GM18499 (cell line): ENCODE results near the gene ASTE1.
"Not testable (repeated sequence)": the region's sequence is repeated elsewhere in the genome, so short reads cannot be mapped to it uniquely, and the experiment has no call there.

Experiments used
- ATAC-seq: cut with Tn5 transposase; IDR thresholded peaks from one replicate; pipeline ENCODE4 v1.9.1; 2021; ENCODE audit warnings: moderate number of reproducible peaks; ENCODE audit not compliant: insufficient read depth, unreplicated experiment

Gene ASTE1

GRCh38 chr3:131018970-131019369, 7.7 kb downstream of the ASTE1 start:
- ATAC-seq: no peak

GRCh38 chr3:131009698-131010097, 16.9 kb downstream of the ASTE1 start:
- ATAC-seq: no peak

GRCh38 chr3:131008326-131008725, 18.3 kb downstream of the ASTE1 start:
- ATAC-seq: no peak

GRCh38 chr3:131007782-131008181, 18.8 kb downstream of the ASTE1 start:
- ATAC-seq: no peak

GRCh38 chr3:131007256-131007655, 19.4 kb downstream of the ASTE1 start:
- no peak for ATAC-seq

GRCh38 chr3:131004603-131005002, 22.0 kb downstream of the ASTE1 start:
- no peak for ATAC-seq

GRCh38 chr3:131001071-131001470, 25.6 kb downstream of the ASTE1 start:
- ATAC-seq: no peak

GRCh38 chr3:130997289-130997688, 29.3 kb downstream of the ASTE1 start:
- no peak for ATAC-seq

- no peak for ATAC-seq
Measured at GRCh38 chr3:130992344-130992743, 34.3 kb downstream of the ASTE1 start.

- no peak for ATAC-seq
Measured at GRCh38 chr3:130991126-130991525, 35.5 kb downstream of the ASTE1 start.

- ATAC-seq: no peak
Measured at GRCh38 chr3:130990282-130990681, 36.3 kb downstream of the ASTE1 start.

- ATAC-seq: no peak
Measured at GRCh38 chr3:130981469-130981868, 45.2 kb downstream of the ASTE1 start.

- ATAC-seq: no peak
Measured at GRCh38 chr3:130979117-130979516, 47.5 kb downstream of the ASTE1 start.

- no peak for ATAC-seq
Measured at GRCh38 chr3:130976706-130977105, 49.9 kb downstream of the ASTE1 start.

GRCh38 chr3:130975251-130975650, 51.4 kb downstream of the ASTE1 start:
- no peak for ATAC-seq

- ATAC-seq: no peak
Measured at GRCh38 chr3:130974201-130974600, 52.4 kb downstream of the ASTE1 start.

- no peak for ATAC-seq
Measured at GRCh38 chr3:130973406-130973805, 53.2 kb downstream of the ASTE1 start.

GRCh38 chr3:130972592-130972991, 54.0 kb downstream of the ASTE1 start:
- ATAC-seq: not testable (repeated sequence)

GRCh38 chr3:130971208-130971607, 55.4 kb downstream of the ASTE1 start:
- no peak for ATAC-seq

- no peak for ATAC-seq
Measured at GRCh38 chr3:130969621-130970020, 57.0 kb downstream of the ASTE1 start.

GRCh38 chr3:130968221-130968620, 58.4 kb downstream of the ASTE1 start:
- ATAC-seq: no peak

- no peak for ATAC-seq
Measured at GRCh38 chr3:130967281-130967680, 59.3 kb downstream of the ASTE1 start.

GRCh38 chr3:130963878-130964277, 62.7 kb downstream of the ASTE1 start:
- ATAC-seq: no peak
